Muscle of back (tissue), 10 donors: Measurements from ENCODE around the gene DGUOK. TPM values are rescaled to one million over a fixed set of nuclear protein-coding genes. Genes with fewer than 3 reads are reported as not detected.

Source experiments
- polyA plus RNA-seq, 10 donors: library from polyadenylated mRNA; unstranded; fragments of 120-200 nt; gene quantifications; one replicate each; pipeline ENCODE4 v1.2.1, GENCODE V29; 2013; ENCODE audit not compliant: insufficient read length in 10 of 10

Gene DGUOK
- polyA plus RNA-seq, 10 donors: 36.6 to 55.3 (median 39.7) TPM

Other genes with a start within 250 kb of the DGUOK start
- 10 to 100 TPM; 40.1 to 49.2 (median 44.3) TPM for gene TPRKB, start 189.5 kb upstream of the DGUOK start, polyA plus RNA-seq
- gene DUSP11, start 146.8 kb upstream of the DGUOK start, polyA plus RNA-seq: 10 to 100 TPM; 16.5 to 22.3 (median 19.7) TPM
- not detected for gene C2orf78, start 142.7 kb upstream of the DGUOK start, polyA plus RNA-seq
- 10 to 100 TPM; 33.9 to 51.4 (median 40.0) TPM for gene STAMBP, start 97.9 kb upstream of the DGUOK start, polyA plus RNA-seq
- gene ACTG2, start 33.9 kb upstream of the DGUOK start, polyA plus RNA-seq: 10 to 100 TPM in 1 of 10 donors, 1 to 10 TPM in 9; 3.7 to 10.8 (median 4.8) TPM
- gene TET3, start 58.0 kb downstream of the DGUOK start, polyA plus RNA-seq: 10 to 100 TPM in 2 of 10 donors, 1 to 10 TPM in 8; 6.6 to 12.9 (median 8.7) TPM
- 10 to 100 TPM; 21.8 to 31.5 (median 26.5) TPM for gene BOLA3, start 221.0 kb downstream of the DGUOK start, polyA plus RNA-seq